CD14-positive monocyte (primary cell): Measurements from ENCODE around the gene TMEM184B. TPM values are rescaled to one million over a fixed set of nuclear protein-coding genes. Genes with fewer than 3 reads are reported as not detected.

ENCODE experiments used
- DNase-seq, 3 donors: peaks; one replicate each; pipeline ENCODE4 v3.0.0-alpha.2; 2011 to 2022
- H2AFZ ChIP-seq: 2 replicates; pipeline ENCODE4 v1.6.0; 2012; ENCODE audit warnings: mild to moderate bottlenecking, low read depth, low read length, inconsistent platforms; ENCODE audit not compliant: insufficient read depth, poor library complexity, severe bottlenecking
- H3K27ac ChIP-seq, 2 donors: 1 replicate in 1 of 2; 2 replicates in 1 of 2; pipeline ENCODE4 v1.5.1; 2012 to 2013; ENCODE audit warnings: low read length in 2 of 2, control low read depth in 1 of 2, inconsistent platforms in 1 of 2, low read depth in 1 of 2, mild to moderate bottlenecking in 1 of 2
- H3K27me3 ChIP-seq, 2 donors: one replicate each; pipeline versions ENCODE4 v1.6.0 to v1.6.1; 2011 to 2013; ENCODE audit warnings: low read length in 2 of 2; ENCODE audit not compliant: control insufficient read depth in 2 of 2, insufficient read depth in 2 of 2
- H3K36me3 ChIP-seq, 2 donors: replicated peaks in 1 of 2; 1 replicate in 1 of 2; 2 replicates in 1 of 2; pipeline versions ENCODE4 v1.5.1 to v1.6.1; 2012 to 2013; ENCODE audit warnings: low read length in 2 of 2, control low read depth in 1 of 2, inconsistent platforms in 1 of 2, mild to moderate bottlenecking in 1 of 2; ENCODE audit not compliant: insufficient read depth in 2 of 2, control insufficient read depth in 1 of 2
- H3K4me1 ChIP-seq, 2 donors: 1 replicate in 1 of 2; 2 replicates in 1 of 2; pipeline versions ENCODE4 v1.5.1 to v1.6.1; 2012 to 2013; ENCODE audit warnings: low read length in 2 of 2, control low read depth in 1 of 2, inconsistent platforms in 1 of 2, mild to moderate bottlenecking in 1 of 2, moderate library complexity in 1 of 2; ENCODE audit not compliant: insufficient read depth in 2 of 2, control insufficient read depth in 1 of 2
- H3K4me2 ChIP-seq: replicated peaks from 2 replicates; pipeline ENCODE3; 2012; ENCODE audit warnings: low read length, moderate library complexity, mild to moderate bottlenecking; ENCODE audit not compliant: poor library complexity, severe bottlenecking; ENCODE audit errors: extremely low read depth
- H3K4me3 ChIP-seq, 3 experiments: fragments of 200-600 bp in 1 of 3; sonication (generic) in 1 of 3; replicated peaks in 1 of 3; 1 replicate in 2 of 3; 2 replicates in 1 of 3; pipeline ENCODE4 v1.5.1; 2011 to 2013; ENCODE audit warnings: low read length in 3 of 3, mild to moderate bottlenecking in 3 of 3, control low read depth in 2 of 3, low read depth in 2 of 3, inconsistent platforms in 1 of 3, moderate library complexity in 1 of 3
- H3K79me2 ChIP-seq: 2 replicates; pipeline ENCODE4 v1.6.0; 2012; ENCODE audit warnings: mild to moderate bottlenecking, control low read depth, inconsistent platforms, low read length, moderate library complexity; ENCODE audit not compliant: insufficient read depth
- H3K9ac ChIP-seq: 2 replicates; pipeline ENCODE4 v1.6.0; 2017; ENCODE audit warnings: low read length, mild to moderate bottlenecking; ENCODE audit not compliant: insufficient read depth, poor library complexity, severe bottlenecking
- H3K9me3 ChIP-seq, 2 donors: replicated peaks in 1 of 2; 1 replicate in 1 of 2; 2 replicates in 1 of 2; pipeline versions ENCODE4 v1.5.1 to v1.6.1; 2012 to 2013; ENCODE audit warnings: low read length in 2 of 2, control low read depth in 1 of 2; ENCODE audit not compliant: control insufficient read depth in 1 of 2, insufficient read depth in 1 of 2
- H4K20me1 ChIP-seq: 2 replicates; pipeline ENCODE4 v1.6.0; 2012; ENCODE audit warnings: mild to moderate bottlenecking, low read length, control low read depth, moderate library complexity; ENCODE audit not compliant: insufficient read depth
- H3K27ac Mint-ChIP-seq, 7 donors: one replicate each; pipeline ENCODE4 v1.8.0; 2020; ENCODE audit warnings: mild to moderate bottlenecking in 7 of 7, mixed read lengths in 7 of 7, moderate library complexity in 6 of 7, inconsistent platforms in 2 of 7
- H3K27me3 Mint-ChIP-seq, 3 donors: one replicate each; pipeline ENCODE4 v1.8.0; 2021 to 2022; ENCODE audit warnings: low read depth in 3 of 3, mild to moderate bottlenecking in 3 of 3, mixed read lengths in 3 of 3, moderate library complexity in 3 of 3, inconsistent platforms in 1 of 3
- H3K36me3 Mint-ChIP-seq, 2 donors: one replicate each; pipeline ENCODE4 v1.8.0; 2020; ENCODE audit warnings: mixed read lengths in 2 of 2, inconsistent platforms in 1 of 2, mild to moderate bottlenecking in 1 of 2
- H3K4me1 Mint-ChIP-seq: one replicate; pipeline ENCODE4 v1.8.0; 2020; ENCODE audit warnings: mild to moderate bottlenecking, mixed read lengths
- H3K4me3 Mint-ChIP-seq, 2 donors: one replicate each; pipeline ENCODE4 v1.8.0; 2020; ENCODE audit warnings: mild to moderate bottlenecking in 2 of 2, mixed read lengths in 2 of 2, moderate library complexity in 1 of 2
- H3K9me3 Mint-ChIP-seq, 7 donors: one replicate each; pipeline ENCODE4 v1.8.0; 2020 to 2022; ENCODE audit warnings: mixed read lengths in 7 of 7, mild to moderate bottlenecking in 6 of 7, moderate library complexity in 6 of 7, inconsistent platforms in 2 of 7
- CTCF ChIP-seq: fragments of 200-600 bp; IDR thresholded peaks from one replicate; pipeline ENCODE4 v1.8.0; 2022; ENCODE audit warnings: antibody characterized with exemption, mild to moderate bottlenecking
- WGBS: methylation state at CpG from one replicate; pipeline ENCODE4 v1.1.5; 2013; ENCODE audit warnings: missing lambda C conversion rate; ENCODE audit not compliant: insufficient coverage; 5-methylcytosine and 5-hydroxymethylcytosine counted together
- intact Hi-C, 2 donors: fragments of 100-400 bp; cut with micrococcal nuclease; formaldehyde crosslinking; loops; one replicate each; pipeline versions ENCODE4 v1.15.0 to v1.15.1; 2023
- polyA plus RNA-seq, 3 donors: library from polyadenylated mRNA; depleted of rRNA in 1 of 3; unstranded in 2 of 3; stranded (reverse) in 1 of 3; fragments of 300-500 nt in 2 of 3; fragments of >200 nt in 1 of 3; fragmentation: Illumina TruSeq in 2 of 3; gene quantifications; 1 replicate in 2 of 3; 2 replicates in 1 of 3; pipeline ENCODE4 v1.2.3, GENCODE V29; 2012 to 2021

TMEM184B gene
- polyA plus RNA-seq, 3 donors: 7.4 to 17.7 (median 10.6) TPM

GRCh38 chr22:38240734-38241252 is 32.0 kb downstream of the TMEM184B start:
- no peak for DNase-seq
- Histone ChIP-seq H3K9me3 (no peaks in the 10 kb centered on the region), H4K20me1 (no peaks in the 10 kb centered on the region), H3K4me3 (no peak overlapping the region), H3K9ac (no peak overlapping the region), H2AFZ (no peak overlapping the region), H3K4me2 (no peak overlapping the region), H3K4me1 (no peaks in the 10 kb centered on the region), H3K27me3 (no peaks in the 10 kb centered on the region), H3K79me2 (no peaks in the 10 kb centered on the region), H3K36me3 (peaks cover 15 to 57% of the 10 kb centered on the region in 2 donors), H3K27ac (no peak overlapping the region)
- H3K4me3 Mint-ChIP-seq: no peak overlapping the region
- peaks cover 58 to 74% of the 10 kb centered on the region in 2 donors for H3K36me3 Mint-ChIP-seq
- intact Hi-C loops: no loop called here
- peaks cover 3% of the 10 kb centered on the region for H3K4me1 Mint-ChIP-seq
- peaks cover 0 to 2% (median 0%) of the 10 kb centered on the region in 7 donors for H3K9me3 Mint-ChIP-seq
- TF ChIP-seq CTCF: no peak
- WGBS: 32% methylated on average over 4 of the region's 6 CpGs
- peaks cover 0 to 3% (median 0%) of the 10 kb centered on the region in 3 donors for H3K27me3 Mint-ChIP-seq
- peak overlapping the region in 1 of 7 donors; percentile 38 for H3K27ac Mint-ChIP-seq

GRCh38 chr22:38239101-38239761 is 33.6 kb downstream of the TMEM184B start:
- H3K27ac ChIP-seq: no peak overlapping the region
- WGBS: 88% methylated on average over 10 of the region's 14 CpGs

More at GRCh38 chr22:38239101-38239761, 33.6 kb downstream of the TMEM184B start:
- no peak overlapping the region for H2AFZ ChIP-seq
- H4K20me1 ChIP-seq: no peaks in the 10 kb centered on the region
- H3K9me3 ChIP-seq: no peaks in the 10 kb centered on the region
- no peak overlapping the region for H3K9ac ChIP-seq
- no peak overlapping the region for H3K4me3 Mint-ChIP-seq
- intact Hi-C loops: no loop called here
- no peaks in the 10 kb centered on the region for H3K79me2 ChIP-seq
- H3K4me1 Mint-ChIP-seq: peaks cover 3% of the 10 kb centered on the region
- peaks cover 0 to 2% (median 0%) of the 10 kb centered on the region in 7 donors for H3K9me3 Mint-ChIP-seq
- H3K36me3 ChIP-seq: peaks cover 12 to 57% of the 10 kb centered on the region in 2 donors
- H3K36me3 Mint-ChIP-seq: peaks cover 66 to 79% of the 10 kb centered on the region in 2 donors
- no peak for DNase-seq
- TF ChIP-seq CTCF: no peak
- no peak overlapping the region for H3K4me2 ChIP-seq
- no peak overlapping the region for H3K4me3 ChIP-seq
- H3K27ac Mint-ChIP-seq: no peak overlapping the region
- H3K4me1 ChIP-seq: no peaks in the 10 kb centered on the region
- peaks cover 0 to 3% (median 0%) of the 10 kb centered on the region in 3 donors for H3K27me3 Mint-ChIP-seq
- H3K27me3 ChIP-seq: no peaks in the 10 kb centered on the region
